ENCODE results near the gene ZNF385A.

The ZNF385A gene

DNA sequence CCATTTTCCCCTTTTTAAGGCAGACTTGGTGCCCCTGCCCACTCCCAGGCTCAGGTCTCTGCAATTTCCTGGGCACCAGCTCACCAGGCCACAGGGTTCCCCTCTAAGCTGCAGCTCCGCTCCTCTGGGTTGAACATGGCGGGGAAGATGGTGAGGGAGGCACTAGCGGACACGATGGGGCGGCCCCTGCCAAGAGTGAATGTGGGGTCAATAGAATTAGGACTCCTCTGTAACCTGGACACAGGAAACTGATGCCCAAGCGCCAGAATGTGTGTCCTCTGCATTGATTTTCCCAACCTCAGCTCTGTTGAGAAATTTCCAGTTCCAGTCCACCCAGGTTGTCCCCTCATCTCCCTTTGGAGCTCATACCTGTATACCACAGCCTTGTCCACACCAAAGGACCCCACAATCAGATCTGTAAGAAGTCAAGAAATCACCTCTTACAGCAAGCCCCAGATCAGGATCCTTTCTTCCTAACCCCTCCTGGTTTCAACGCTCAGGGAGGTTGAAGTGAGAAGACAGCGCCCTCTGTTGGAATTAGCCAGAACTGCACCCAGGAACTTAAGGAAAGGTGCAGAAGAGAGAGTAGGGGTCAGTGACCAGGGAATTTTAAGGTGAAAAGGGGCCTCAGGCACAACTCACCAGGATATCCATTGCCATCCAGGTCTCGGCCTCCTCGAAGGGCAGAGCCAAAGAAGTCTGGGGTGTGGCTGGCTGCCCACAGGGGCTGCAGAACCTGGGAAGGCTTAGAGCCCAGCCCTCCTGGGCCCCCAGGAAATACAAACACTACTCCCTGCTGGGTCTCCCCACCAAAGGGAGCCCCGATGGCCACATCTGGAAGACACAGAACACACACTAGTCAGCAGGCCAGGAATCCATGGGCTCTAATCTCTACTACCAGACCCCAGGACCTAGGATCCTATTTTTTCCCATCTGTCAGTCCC, 19.8 kb upstream of the ZNF385A start:
- no peaks in the 10 kb centered on the region for H3K36me3 ChIP-seq (ENCODE audit: insufficient read depth, low read length)
- no peaks in the 10 kb centered on the region for H3F3A ChIP-seq (ENCODE audit: insufficient read depth, low read length)
- no peak overlapping the region for H3K27ac ChIP-seq (ENCODE audit: low read depth, low read length, poor library complexity, severe bottlenecking)

DNA sequence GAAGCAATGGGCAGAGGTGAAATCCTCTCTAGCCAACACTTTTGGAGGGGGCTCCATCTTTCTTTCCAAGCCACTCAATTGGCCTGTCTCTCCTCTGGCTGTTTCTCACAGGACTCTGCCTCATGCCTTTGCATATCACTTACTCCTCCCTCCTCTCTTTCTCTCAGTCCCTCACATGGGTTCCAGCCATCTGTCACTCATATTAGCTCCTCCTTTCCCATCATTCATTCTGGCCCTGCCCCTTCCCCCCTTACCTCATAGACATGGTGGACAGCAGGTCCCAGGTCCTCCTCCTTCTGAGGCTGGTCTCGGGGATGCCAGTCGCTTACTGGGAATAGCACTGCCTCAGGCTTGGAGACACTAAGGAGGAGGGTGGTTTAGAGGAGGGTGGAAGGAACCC, 16.6 kb upstream of the ZNF385A start:
- Histone ChIP-seq H3K27me3 (ENCODE audit: insufficient read depth, low read length) (peaks cover 4% of the 10 kb centered on the region; the same call in 1 of the 2 replicates), H2AFZ (ENCODE audit: low read length) (no peak overlapping the region), H3K9me2 (ENCODE audit: low read depth, low read length) (no peaks in the 10 kb centered on the region), H3K9ac (ENCODE audit: low read length) (no peak overlapping the region), H3K4me2 (ENCODE audit: low read length) (no peak overlapping the region), H3K36me3 (ENCODE audit: insufficient read depth, low read length) (no peaks in the 10 kb centered on the region), H3K79me2 (ENCODE audit: insufficient read depth, low read length) (no peaks in the 10 kb centered on the region), H3K9me3 (ENCODE audit: low read length) (no peaks in the 10 kb centered on the region), H3F3A (ENCODE audit: insufficient read depth, low read length) (no peaks in the 10 kb centered on the region), H3K27ac (ENCODE audit: low read depth, low read length, poor library complexity, severe bottlenecking) (no peak overlapping the region), H3K4me1 (ENCODE audit: insufficient read depth, low read length, severe bottlenecking) (no peaks in the 10 kb centered on the region), H4K20me1 (ENCODE audit: insufficient read depth, low read length) (no peaks in the 10 kb centered on the region), H3K4me3 (ENCODE audit: low read depth, low read length, poor library complexity, severe bottlenecking) (no peak overlapping the region)
- no peak for TF ChIP-seq EZH2 (IDR thresholded peaks at IDR 0.05; ENCODE audit: borderline replicate concordance, low read length)
- TF ChIP-seq, protein P1, sequence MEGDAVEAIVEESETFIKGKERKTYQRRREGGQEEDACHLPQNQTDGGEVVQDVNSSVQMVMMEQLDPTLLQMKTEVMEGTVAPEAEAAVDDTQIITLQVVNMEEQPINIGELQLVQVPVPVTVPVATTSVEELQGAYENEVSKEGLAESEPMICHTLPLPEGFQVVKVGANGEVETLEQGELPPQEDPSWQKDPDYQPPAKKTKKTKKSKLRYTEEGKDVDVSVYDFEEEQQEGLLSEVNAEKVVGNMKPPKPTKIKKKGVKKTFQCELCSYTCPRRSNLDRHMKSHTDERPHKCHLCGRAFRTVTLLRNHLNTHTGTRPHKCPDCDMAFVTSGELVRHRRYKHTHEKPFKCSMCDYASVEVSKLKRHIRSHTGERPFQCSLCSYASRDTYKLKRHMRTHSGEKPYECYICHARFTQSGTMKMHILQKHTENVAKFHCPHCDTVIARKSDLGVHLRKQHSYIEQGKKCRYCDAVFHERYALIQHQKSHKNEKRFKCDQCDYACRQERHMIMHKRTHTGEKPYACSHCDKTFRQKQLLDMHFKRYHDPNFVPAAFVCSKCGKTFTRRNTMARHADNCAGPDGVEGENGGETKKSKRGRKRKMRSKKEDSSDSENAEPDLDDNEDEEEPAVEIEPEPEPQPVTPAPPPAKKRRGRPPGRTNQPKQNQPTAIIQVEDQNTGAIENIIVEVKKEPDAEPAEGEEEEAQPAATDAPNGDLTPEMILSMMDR (IDR thresholded peaks at IDR 0.05; ENCODE audit: low read length): no peak

More for the DNA sequence above, 19.8 kb upstream of the ZNF385A start:
- Histone ChIP-seq H2AFZ (ENCODE audit: low read length) (no peak overlapping the region), H3K4me3 (ENCODE audit: low read depth, low read length, poor library complexity, severe bottlenecking) (no peak overlapping the region), H4K20me1 (ENCODE audit: insufficient read depth, low read length) (no peaks in the 10 kb centered on the region), H3K9ac (ENCODE audit: low read length) (no peak overlapping the region), H3K4me2 (ENCODE audit: low read length) (no peak overlapping the region), H3K79me2 (ENCODE audit: insufficient read depth, low read length) (no peaks in the 10 kb centered on the region), H3K4me1 (ENCODE audit: insufficient read depth, low read length, severe bottlenecking) (no peaks in the 10 kb centered on the region), H3K27me3 (ENCODE audit: insufficient read depth, low read length) (peaks cover 4% of the 10 kb centered on the region; the same call in 1 of the 2 replicates), H3K9me2 (ENCODE audit: low read depth, low read length) (no peaks in the 10 kb centered on the region), H3K9me3 (ENCODE audit: low read length) (no peaks in the 10 kb centered on the region)
- TF ChIP-seq, protein P1 (IDR thresholded peaks at IDR 0.05; ENCODE audit: low read length): peak; percentile 96
- no peak for TF ChIP-seq EZH2 (IDR thresholded peaks at IDR 0.05; ENCODE audit: borderline replicate concordance, low read length)

DNA sequence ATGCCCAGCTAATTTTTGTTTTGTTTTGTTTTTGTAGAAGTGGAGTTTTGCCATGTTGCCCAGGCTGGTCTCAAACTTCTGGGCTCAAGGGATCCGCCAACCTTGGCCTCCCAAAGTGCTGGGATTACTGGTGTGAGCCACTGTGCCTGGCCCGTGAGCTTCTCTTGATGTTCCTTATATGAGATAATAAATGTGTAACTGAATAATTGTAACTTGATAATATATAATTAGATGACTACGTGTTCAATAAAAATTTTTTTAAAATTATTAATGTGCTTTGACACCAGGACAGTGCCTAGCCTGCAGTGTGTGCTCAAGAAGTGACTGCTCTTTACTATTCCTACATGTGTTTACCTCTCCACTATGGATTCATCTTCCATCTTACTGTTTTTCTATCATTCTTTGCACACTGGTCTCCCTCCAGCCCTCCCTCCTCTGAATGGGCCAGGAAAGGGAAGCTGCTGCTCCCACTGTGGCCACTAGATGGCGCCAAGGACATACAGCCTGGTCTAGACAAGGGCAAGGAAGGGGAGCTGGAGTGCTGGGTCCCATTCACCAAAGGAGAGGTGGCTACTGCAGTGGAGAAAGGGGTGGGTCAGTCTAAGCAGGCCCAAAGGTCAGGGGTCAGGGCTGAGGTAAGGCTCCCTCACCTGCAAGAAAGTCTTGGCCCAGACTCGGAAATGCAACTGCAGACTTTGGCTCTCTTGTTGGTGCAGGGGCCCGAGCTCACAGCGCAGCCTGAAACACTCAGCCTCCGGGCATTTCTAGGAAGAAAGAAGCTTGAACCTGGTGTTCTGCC, 14.7 kb upstream of the ZNF385A start:
- Histone ChIP-seq H3K36me3 (ENCODE audit: insufficient read depth, low read length) (no peaks in the 10 kb centered on the region), H3K9me3 (ENCODE audit: low read length) (no peaks in the 10 kb centered on the region), H3K27ac (ENCODE audit: low read depth, low read length, poor library complexity, severe bottlenecking) (no peak overlapping the region)

More for the DNA sequence above, 14.7 kb upstream of the ZNF385A start:
- H4K20me1 ChIP-seq (ENCODE audit: insufficient read depth, low read length): no peaks in the 10 kb centered on the region
- H3K79me2 ChIP-seq (ENCODE audit: insufficient read depth, low read length): no peaks in the 10 kb centered on the region
- no peak overlapping the region for H3K4me3 ChIP-seq (ENCODE audit: low read depth, low read length, poor library complexity, severe bottlenecking)
- no peaks in the 10 kb centered on the region for H3K9me2 ChIP-seq (ENCODE audit: low read depth, low read length)
- no peaks in the 10 kb centered on the region for H3K4me1 ChIP-seq (ENCODE audit: insufficient read depth, low read length, severe bottlenecking)
- TF ChIP-seq EZH2 (IDR thresholded peaks at IDR 0.05; ENCODE audit: borderline replicate concordance, low read length): no peak
- TF ChIP-seq, protein P1 (IDR thresholded peaks at IDR 0.05; ENCODE audit: low read length): peak; percentile 99
- no peak overlapping the region for H3K9ac ChIP-seq (ENCODE audit: low read length)
- H3F3A ChIP-seq (ENCODE audit: insufficient read depth, low read length): no peaks in the 10 kb centered on the region
- H3K27me3 ChIP-seq (ENCODE audit: insufficient read depth, low read length): peaks cover 4% of the 10 kb centered on the region; the same call in 1 of the 2 replicates
- no peak overlapping the region for H2AFZ ChIP-seq (ENCODE audit: low read length)
- H3K4me2 ChIP-seq (ENCODE audit: low read length): no peak overlapping the region
